ENCODE data around the gene ZNF556. TPM values are rescaled to one million over a fixed set of nuclear protein-coding genes. Genes with fewer than 3 reads are reported as not detected.
A peak's percentile ranks its signal among the peaks of the same experiment; 100 is the strongest.

The ZNF556 gene
- total RNA-seq, 1 experiment from 2014 or later = not detected

DNA sequence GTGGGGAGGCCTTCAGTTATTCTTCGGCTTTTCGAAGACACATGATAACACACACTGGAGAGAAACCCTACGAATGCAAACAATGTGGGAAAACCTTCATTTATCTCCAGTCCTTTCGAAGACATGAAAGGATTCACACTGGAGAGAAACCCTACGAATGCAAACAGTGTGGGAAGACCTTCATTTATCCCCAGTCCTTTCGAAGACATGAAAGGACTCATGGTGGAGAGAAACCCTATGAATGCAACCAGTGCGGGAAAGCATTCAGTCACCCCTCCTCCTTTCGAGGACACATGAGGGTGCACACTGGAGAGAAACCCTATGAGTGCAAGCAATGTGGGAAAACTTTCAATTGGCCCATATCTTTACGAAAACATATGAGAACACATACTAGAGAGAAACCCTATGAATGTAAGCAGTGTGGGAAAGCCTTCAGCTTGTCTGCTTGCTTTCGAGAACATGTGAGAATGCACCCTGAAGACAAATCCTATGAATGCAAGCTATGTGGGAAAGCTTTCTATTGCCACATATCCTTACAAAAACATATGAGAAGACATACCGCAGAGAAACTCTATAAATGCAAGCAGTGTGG is 14.0 kb upstream of the ZNF556 start:
- no TSS peak for BruUV-seq (replicated peaks)
- peaks cover 24 to 35% of the 10 kb centered on the region in 2 experiments; a peak in 3 of 4 replicates for H3K9me3 ChIP-seq (ENCODE audit: control insufficient read depth in 1 of 2, insufficient read depth in 1 of 2, low read depth in 1 of 2, low read length in 2 of 2)

DNA sequence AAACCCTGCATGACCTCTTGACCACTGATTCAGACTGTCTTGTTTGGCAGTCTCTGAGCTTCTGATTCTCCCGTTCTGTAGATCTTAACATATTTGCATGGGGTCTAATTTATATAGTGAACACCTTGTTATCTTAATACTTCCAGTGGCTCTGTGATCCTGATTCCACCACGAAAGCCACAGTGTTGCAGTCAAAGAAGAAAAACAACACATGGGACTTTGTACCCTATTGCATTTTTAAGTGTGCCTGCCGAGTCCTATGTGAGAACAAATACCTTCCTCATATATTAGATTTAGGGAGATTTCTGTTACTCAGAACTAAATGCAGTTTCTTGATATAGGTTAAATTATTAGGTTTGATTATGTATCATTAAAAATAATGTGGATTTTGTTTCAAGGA is 12.3 kb upstream of the ZNF556 start:
- CTCF ChIA-PET = no interaction called here

More for the DNA sequence above, 14.0 kb upstream of the ZNF556 start:
- ChIA-PET POLR2A (no interaction called here), CTCF (no interaction called here), RAD21 (ENCODE audit: low non-redundant PET in 1 of 2, low total read pairs in 2 of 2, uncharacterized antibody in 2 of 2, unreplicated experiment in 2 of 2) (no interaction called here)
- Histone ChIP-seq H3K79me2 (ENCODE audit: insufficient read depth, low read length) (no peaks in the 10 kb centered on the region), H3K9ac (ENCODE audit: low read length) (no peak overlapping the region), H3K36me3 (ENCODE audit: control insufficient read depth in 1 of 2, insufficient read depth in 2 of 2, low read length in 2 of 2) (peaks cover 7 to 24% of the 10 kb centered on the region in 2 experiments), H4K20me1 (ENCODE audit: insufficient read depth) (no peaks in the 10 kb centered on the region), H2AFZ (ENCODE audit: low read depth, low read length, poor library complexity, severe bottlenecking) (no peak overlapping the region), H3K4me1 (ENCODE audit: control insufficient read depth in 1 of 2, insufficient read depth in 2 of 2, low read length in 2 of 2) (no peaks in the 10 kb centered on the region), H3K4me3 (replicated peaks in 1 of 2; ENCODE audit: low read depth in 1 of 2, low read length in 2 of 2) (no peak overlapping the region), H3K27me3 (ENCODE audit: insufficient read depth, low read length) (no peaks in the 10 kb centered on the region), H3K4me2 (ENCODE audit: low read length) (no peak overlapping the region), H3K9me2 (ENCODE audit: insufficient read depth) (no peaks in the 10 kb centered on the region), H3K27ac (ENCODE audit: low read depth, low read length) (no peak overlapping the region)
- intact Hi-C loops (cut with micrococcal nuclease) = no loop called here
- ATAC-seq = no peak
- TF ChIP-seq CBX3 (IDR thresholded peaks at IDR 0.05; ENCODE audit: low read depth) (peak; percentile 11; the same call in 1 of the 2 replicates), CEBPB (IDR thresholded peaks at IDR 0.05; ENCODE audit: low read depth) (no peak), SIN3A (IDR thresholded peaks at IDR 0.05; ENCODE audit: low read depth) (no peak)
- no peak for DNase-seq (ENCODE audit: low read depth, low spot score)

More for the DNA sequence above, 12.3 kb upstream of the ZNF556 start:
- Histone ChIP-seq H3K9ac (ENCODE audit: low read length) (no peak overlapping the region), H3K9me2 (ENCODE audit: insufficient read depth) (no peaks in the 10 kb centered on the region), H4K20me1 (ENCODE audit: insufficient read depth) (no peaks in the 10 kb centered on the region), H2AFZ (ENCODE audit: low read depth, low read length, poor library complexity, severe bottlenecking) (no peak overlapping the region), H3K4me1 (ENCODE audit: control insufficient read depth in 1 of 2, insufficient read depth in 2 of 2, low read length in 2 of 2) (no peaks in the 10 kb centered on the region), H3K79me2 (ENCODE audit: insufficient read depth, low read length) (no peaks in the 10 kb centered on the region), H3K27ac (ENCODE audit: low read depth, low read length) (no peak overlapping the region), H3K4me2 (ENCODE audit: low read length) (no peak overlapping the region), H3K36me3 (ENCODE audit: control insufficient read depth in 1 of 2, insufficient read depth in 2 of 2, low read length in 2 of 2) (peaks cover 7 to 24% of the 10 kb centered on the region in 2 experiments), H3K9me3 (ENCODE audit: control insufficient read depth in 1 of 2, insufficient read depth in 1 of 2, low read depth in 1 of 2, low read length in 2 of 2) (peaks cover 24 to 31% of the 10 kb centered on the region in 2 experiments; a peak in 3 of 4 replicates), H3K4me3 (replicated peaks in 1 of 2; ENCODE audit: low read depth in 1 of 2, low read length in 2 of 2) (no peak overlapping the region), H3K27me3 (ENCODE audit: insufficient read depth, low read length) (no peaks in the 10 kb centered on the region)
- RAD21 ChIA-PET (ENCODE audit: low non-redundant PET in 1 of 2, low total read pairs in 2 of 2, uncharacterized antibody in 2 of 2, unreplicated experiment in 2 of 2) = no interaction called here
- intact Hi-C loops (cut with micrococcal nuclease) = no loop called here
- TF ChIP-seq ZNF274 (IDR thresholded peaks at IDR 0.05; ENCODE audit: low read depth, low read length) (no peak), TCF7L2 (IDR thresholded peaks at IDR 0.05; ENCODE audit: borderline replicate concordance, extremely low read depth, insufficient read depth, insufficient read length) (no peak), POLR2A (IDR thresholded peaks at IDR 0.05; ENCODE audit: borderline replicate concordance, extremely low read depth, insufficient read depth, insufficient read length) (no peak)
- TF ChIP-seq, protein P1, sequence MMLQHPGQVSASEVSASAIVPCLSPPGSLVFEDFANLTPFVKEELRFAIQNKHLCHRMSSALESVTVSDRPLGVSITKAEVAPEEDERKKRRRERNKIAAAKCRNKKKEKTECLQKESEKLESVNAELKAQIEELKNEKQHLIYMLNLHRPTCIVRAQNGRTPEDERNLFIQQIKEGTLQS (IDR thresholded peaks at IDR 0.05) = no peak
- TF ChIP-seq, protein P2, sequence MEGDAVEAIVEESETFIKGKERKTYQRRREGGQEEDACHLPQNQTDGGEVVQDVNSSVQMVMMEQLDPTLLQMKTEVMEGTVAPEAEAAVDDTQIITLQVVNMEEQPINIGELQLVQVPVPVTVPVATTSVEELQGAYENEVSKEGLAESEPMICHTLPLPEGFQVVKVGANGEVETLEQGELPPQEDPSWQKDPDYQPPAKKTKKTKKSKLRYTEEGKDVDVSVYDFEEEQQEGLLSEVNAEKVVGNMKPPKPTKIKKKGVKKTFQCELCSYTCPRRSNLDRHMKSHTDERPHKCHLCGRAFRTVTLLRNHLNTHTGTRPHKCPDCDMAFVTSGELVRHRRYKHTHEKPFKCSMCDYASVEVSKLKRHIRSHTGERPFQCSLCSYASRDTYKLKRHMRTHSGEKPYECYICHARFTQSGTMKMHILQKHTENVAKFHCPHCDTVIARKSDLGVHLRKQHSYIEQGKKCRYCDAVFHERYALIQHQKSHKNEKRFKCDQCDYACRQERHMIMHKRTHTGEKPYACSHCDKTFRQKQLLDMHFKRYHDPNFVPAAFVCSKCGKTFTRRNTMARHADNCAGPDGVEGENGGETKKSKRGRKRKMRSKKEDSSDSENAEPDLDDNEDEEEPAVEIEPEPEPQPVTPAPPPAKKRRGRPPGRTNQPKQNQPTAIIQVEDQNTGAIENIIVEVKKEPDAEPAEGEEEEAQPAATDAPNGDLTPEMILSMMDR (IDR thresholded peaks at IDR 0.05 in 2 of 3, conservative IDR thresholded peaks at IDR 0.05 in 1 of 3; ENCODE audit: borderline replicate concordance in 1 of 3, insufficient read depth in 1 of 3, low read depth in 2 of 3, low read length in 2 of 3) = no peak
- TF ChIP-seq, protein P3, sequence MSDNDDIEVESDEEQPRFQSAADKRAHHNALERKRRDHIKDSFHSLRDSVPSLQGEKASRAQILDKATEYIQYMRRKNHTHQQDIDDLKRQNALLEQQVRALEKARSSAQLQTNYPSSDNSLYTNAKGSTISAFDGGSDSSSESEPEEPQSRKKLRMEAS (IDR thresholded peaks at IDR 0.05) = no peak
- no TSS peak for BruUV-seq (replicated peaks)
- ATAC-seq (no peak), DNase-seq (ENCODE audit: low read depth, low spot score) (no peak)
- POLR2A ChIA-PET = no interaction called here

All from HCT116 (cell line).